B cell (primary cell): ENCODE measurements around the gene BCL6B. TPM values are rescaled to one million over a fixed set of nuclear protein-coding genes. Genes with fewer than 3 reads are reported as not detected.
"Not testable (repeated sequence)": the region's sequence is repeated elsewhere in the genome, so short reads cannot be mapped to it uniquely, and the experiment has no call there.

ENCODE experiments used
- ATAC-seq: fragments of 200-7000 bp; cut with Tn5 transposase; one replicate; pipeline ENCODE4 v1.10.0; 2021; ENCODE audit warnings: low read depth, mild to moderate bottlenecking, moderate number of reproducible peaks, moderate library complexity
- CTCF ChIA-PET: fragments of 350-600 bp; sonication (Branson Sonifier 250); formaldehyde crosslinking; loops from one replicate; lab custom pipeline; 2021; ENCODE audit warnings: antibody characterized with exemption, inconsistent platforms; lab: Charles Lee
- POLR2A ChIA-PET: fragments of 350-600 bp; sonication (Branson Sonifier 250); formaldehyde crosslinking; loops from one replicate; lab custom pipeline; 2021; ENCODE audit warnings: antibody characterized with exemption; lab: Charles Lee
- DNase-seq: peaks from one replicate; pipeline ENCODE4 v3.0.0; 2013
- H2AFZ ChIP-seq: 2 replicates; pipeline ENCODE4 v1.6.1; 2012; ENCODE audit warnings: mild to moderate bottlenecking, low read depth, low read length; ENCODE audit not compliant: insufficient read depth, poor library complexity, severe bottlenecking
- H3K27ac ChIP-seq, 2 donors: 1 replicate in 1 of 2; 2 replicates in 1 of 2; pipeline ENCODE4 v1.5.1; 2012 to 2013; ENCODE audit warnings: low read length in 2 of 2, mild to moderate bottlenecking in 2 of 2, moderate library complexity in 1 of 2
- H3K27me3 ChIP-seq, 4 experiments: fragments of 200-600 bp in 1 of 4; sonication (generic) in 1 of 4; replicated peaks in 1 of 4; 1 replicate in 2 of 4; 2 replicates in 2 of 4; pipeline versions ENCODE4 v1.6.1 to v1.7.0; 2013 to 2016; ENCODE audit warnings: low read length in 3 of 4, mild to moderate bottlenecking in 2 of 4, mixed read lengths in 1 of 4, moderate library complexity in 1 of 4; ENCODE audit not compliant: insufficient read depth in 4 of 4, control insufficient read depth in 3 of 4; ENCODE audit errors: control extremely low read depth in 1 of 4
- H3K36me3 ChIP-seq, 2 experiments: replicated peaks in 1 of 2; 1 replicate in 1 of 2; 2 replicates in 1 of 2; pipeline versions ENCODE4 v1.6.1 to v1.7.1; 2013; ENCODE audit warnings: low read length in 1 of 2; ENCODE audit not compliant: insufficient read depth in 2 of 2, control insufficient read depth in 1 of 2; ENCODE audit errors: control extremely low read depth in 1 of 2, extremely low read depth in 1 of 2
- H3K4me1 ChIP-seq, 2 donors: fragments of 200-600 bp in 1 of 2; sonication (generic) in 1 of 2; 1 replicate in 1 of 2; 2 replicates in 1 of 2; pipeline versions ENCODE4 v1.5.1 to v1.6.1; 2013 to 2017; ENCODE audit warnings: low read length in 2 of 2; ENCODE audit not compliant: control insufficient read depth in 2 of 2, insufficient read depth in 2 of 2
- H3K4me2 ChIP-seq: replicated peaks from 2 replicates; pipeline ENCODE3; 2012; ENCODE audit warnings: mild to moderate bottlenecking, low read depth, low read length; ENCODE audit not compliant: poor library complexity, severe bottlenecking
- H3K4me3 ChIP-seq, 5 experiments: fragments of 200-600 bp in 1 of 5; sonication (generic) in 1 of 5; 1 replicate in 3 of 5; 2 replicates in 2 of 5; pipeline versions ENCODE4 v1.5.1 to v1.7.0; 2011 to 2016; ENCODE audit warnings: low read length in 4 of 5, mild to moderate bottlenecking in 4 of 5, low read depth in 2 of 5, control low read depth in 1 of 5, moderate library complexity in 1 of 5; ENCODE audit not compliant: insufficient read depth in 1 of 5; ENCODE audit errors: control extremely low read depth in 1 of 5, extremely low read depth in 1 of 5
- H3K79me2 ChIP-seq: fragments of 200-600 bp; sonication (generic); one replicate; pipeline ENCODE4 v1.6.0; 2016; ENCODE audit warnings: low read length; ENCODE audit not compliant: control insufficient read depth, insufficient read depth
- H3K9ac ChIP-seq: fragments of 200-600 bp; sonication (generic); 2 replicates; pipeline ENCODE4 v1.6.1; 2017; ENCODE audit warnings: mild to moderate bottlenecking, low read length, moderate library complexity
- H3K9me3 ChIP-seq, 3 donors: one replicate each; pipeline versions ENCODE4 v1.6.1 to v1.7.1; 2013; ENCODE audit warnings: low read length in 2 of 3; ENCODE audit not compliant: control insufficient read depth in 2 of 3, insufficient read depth in 1 of 3; ENCODE audit errors: control extremely low read depth in 1 of 3
- H4K20me1 ChIP-seq: 2 replicates; pipeline ENCODE4 v1.6.0; 2012; ENCODE audit warnings: mild to moderate bottlenecking, low read length; ENCODE audit not compliant: insufficient read depth, control insufficient read depth, poor library complexity, severe bottlenecking
- H3K27ac Mint-ChIP-seq: one replicate; pipeline ENCODE4 v1.8.0; 2021; ENCODE audit warnings: mixed read lengths
- H3K27me3 Mint-ChIP-seq: one replicate; pipeline ENCODE4 v1.8.0; 2021; ENCODE audit warnings: mixed read lengths
- H3K4me1 Mint-ChIP-seq: one replicate; pipeline ENCODE4 v1.8.0; 2021; ENCODE audit warnings: mixed read lengths
- H3K4me3 Mint-ChIP-seq: one replicate; pipeline ENCODE4 v1.8.0; 2021; ENCODE audit warnings: mixed read lengths
- H3K9me3 Mint-ChIP-seq: one replicate; pipeline ENCODE4 v1.8.0; 2022; ENCODE audit warnings: mixed read lengths; ENCODE audit not compliant: insufficient read depth
- EZH2 ChIP-seq: IDR thresholded peaks from 2 replicates; pipeline ENCODE4 v1.6.1; 2012; ENCODE audit warnings: borderline replicate concordance, low read depth, mild to moderate bottlenecking, moderate library complexity, low read length; ENCODE audit not compliant: insufficient read depth, poor library complexity, severe bottlenecking
- WGBS: methylation state at CpG from one replicate; pipeline ENCODE4 v1.1.5; 2013; ENCODE audit warnings: missing lambda C conversion rate; ENCODE audit not compliant: insufficient coverage; 5-methylcytosine and 5-hydroxymethylcytosine counted together
- intact Hi-C: fragments of 100-400 bp; cut with micrococcal nuclease; formaldehyde crosslinking; loops from one replicate; pipeline ENCODE4 v1.10.0; 2022
- polyA plus RNA-seq: library from polyadenylated mRNA; depleted of rRNA; stranded (reverse); fragments of >200 nt; gene quantifications from 2 replicates; pipeline ENCODE4 v1.2.3, GENCODE V29; 2012
- total RNA-seq, 2 donors: library from RNA; stranded (reverse); fragments of 120-200 nt in 1 of 2; gene quantifications; 1 replicate in 1 of 2; 2 replicates in 1 of 2; pipeline versions ENCODE4 v1.2.3 to v1.2.4, GENCODE V29; 2013 to 2022
- TF ChIP-seq, protein P1 (sequence below): fragments of 200-600 bp; IDR thresholded peaks from one replicate; pipeline ENCODE4 v1.8.0; 2022; ENCODE audit warnings: antibody characterized with exemption, mild to moderate bottlenecking

BCL6B gene
- total and polyA plus RNA-seq, 2 donors (not counting 1 experiment from before 2014, with no cell fraction given), result 0.25 to 0.34 TPM

- ChIA-PET CTCF (interaction anchor here (0.6 to 14.5 kb wide), 55 partner anchors 8 to 1011 kb away, joined by 3 to 584 read pairs (median 5); partner anchors contain the start of genes ACADVL, ACAP1, ASGR1 and BCL6B), POLR2A (interaction anchor here (0.6 to 2.1 kb wide), 12 partner anchors 11 to 640 kb away, joined by 3 to 21 read pairs (median 4); partner anchors contain the start of genes ACADVL, DLG4, DVL2 and RNASEK)
- H4K20me1 ChIP-seq, result no peaks in the 10 kb centered on the region
- no peak for TF ChIP-seq EZH2
- TF ChIP-seq, protein P1, sequence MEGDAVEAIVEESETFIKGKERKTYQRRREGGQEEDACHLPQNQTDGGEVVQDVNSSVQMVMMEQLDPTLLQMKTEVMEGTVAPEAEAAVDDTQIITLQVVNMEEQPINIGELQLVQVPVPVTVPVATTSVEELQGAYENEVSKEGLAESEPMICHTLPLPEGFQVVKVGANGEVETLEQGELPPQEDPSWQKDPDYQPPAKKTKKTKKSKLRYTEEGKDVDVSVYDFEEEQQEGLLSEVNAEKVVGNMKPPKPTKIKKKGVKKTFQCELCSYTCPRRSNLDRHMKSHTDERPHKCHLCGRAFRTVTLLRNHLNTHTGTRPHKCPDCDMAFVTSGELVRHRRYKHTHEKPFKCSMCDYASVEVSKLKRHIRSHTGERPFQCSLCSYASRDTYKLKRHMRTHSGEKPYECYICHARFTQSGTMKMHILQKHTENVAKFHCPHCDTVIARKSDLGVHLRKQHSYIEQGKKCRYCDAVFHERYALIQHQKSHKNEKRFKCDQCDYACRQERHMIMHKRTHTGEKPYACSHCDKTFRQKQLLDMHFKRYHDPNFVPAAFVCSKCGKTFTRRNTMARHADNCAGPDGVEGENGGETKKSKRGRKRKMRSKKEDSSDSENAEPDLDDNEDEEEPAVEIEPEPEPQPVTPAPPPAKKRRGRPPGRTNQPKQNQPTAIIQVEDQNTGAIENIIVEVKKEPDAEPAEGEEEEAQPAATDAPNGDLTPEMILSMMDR, result peak; percentile 41
- H3K9me3 ChIP-seq, result peaks cover 0 to 8% (median 0%) of the 10 kb centered on the region in 3 donors
- H3K4me3 ChIP-seq, result peak overlapping the region; percentile 42 to 67 (median 58)
- H3K4me2 ChIP-seq, result peak overlapping the region; percentile 91
- peaks cover 39% of the 10 kb centered on the region for H3K4me1 Mint-ChIP-seq
- H3K79me2 ChIP-seq, result no peaks in the 10 kb centered on the region
- no peaks in the 10 kb centered on the region for H3K9me3 Mint-ChIP-seq
- peak overlapping the region; percentile 92 for H3K27ac Mint-ChIP-seq
- WGBS, result 9% methylated on average over 14 of the region's 15 CpGs
- peak overlapping the region; percentile 64 for H3K9ac ChIP-seq
- intact Hi-C loops, result loop anchor here (1.0 to 10.0 kb wide), 5 partner anchors 90 to 641 kb away; partner anchors contain the start of genes MPDU1, TP53 and WRAP53
- peaks cover 0 to under 1% of the 10 kb centered on the region in 2 experiments for H3K36me3 ChIP-seq
- peaks cover 0 to 4% (median 0%) of the 10 kb centered on the region in 4 experiments for H3K27me3 ChIP-seq
- H3K27ac ChIP-seq, result peak overlapping the region; percentile 61 to 81
- peaks cover 35 to 46% of the 10 kb centered on the region in 2 donors for H3K4me1 ChIP-seq
- DNase-seq, result no peak
- H3K4me3 Mint-ChIP-seq, result peak overlapping the region; percentile 77
- peaks cover 3% of the 10 kb centered on the region for H3K27me3 Mint-ChIP-seq
- peak overlapping the region; percentile 73 for H2AFZ ChIP-seq
- peak; percentile 5 for ATAC-seq
These were observed 23.4 kb downstream of the BCL6B start for GRCh38 chr17:7046127-7046724.

DNA sequence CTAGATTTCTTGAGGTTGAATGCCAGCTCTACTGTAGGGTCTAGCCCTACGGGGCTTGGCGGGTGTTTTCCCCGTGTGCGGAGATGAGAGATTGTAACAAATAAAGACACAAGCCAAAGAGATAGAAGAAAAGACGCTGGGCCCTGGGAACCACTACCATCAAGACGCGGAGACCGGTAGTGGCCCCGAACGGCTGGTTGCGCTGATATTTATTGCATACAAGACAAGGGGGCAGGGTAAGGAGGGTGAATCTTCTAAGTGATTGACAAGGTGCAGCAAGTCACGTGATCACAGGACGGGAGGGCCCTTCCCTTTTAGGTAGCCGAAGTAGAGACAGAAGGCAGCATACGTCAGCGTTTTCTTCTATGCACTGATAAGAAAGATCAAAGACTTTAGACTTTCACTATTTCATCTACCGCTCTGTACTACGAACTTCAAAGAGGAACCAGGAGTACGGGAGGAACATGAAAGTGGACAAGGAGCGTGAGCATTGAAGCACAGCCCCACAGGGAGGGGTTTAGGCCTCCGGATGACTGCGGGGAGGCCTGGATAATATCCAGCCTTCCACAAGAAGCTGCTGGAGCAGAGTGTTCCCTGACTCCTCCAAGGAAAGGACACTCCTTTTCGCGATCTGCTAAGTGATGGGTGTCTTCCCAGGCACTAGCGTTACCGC lies 24.0 kb downstream of the BCL6B start:
- POLR2A ChIA-PET, result interaction anchor here (0.6 to 2.1 kb wide), 4 partner anchors 11 to 249 kb away, joined by 4 to 21 read pairs (median 12); partner anchors contain the start of gene SLC16A13
- H3K27ac ChIP-seq, result peak overlapping the region; percentile 61 to 81
- H3K9ac ChIP-seq, result peak overlapping the region; percentile 64

More for the DNA sequence above, 24.0 kb downstream of the BCL6B start:
- CTCF ChIA-PET, result interaction anchor here (0.6 to 14.5 kb wide), 31 partner anchors 11 to 641 kb away, joined by 3 to 584 read pairs (median 6); partner anchors contain the start of genes ACADVL, ASGR1, BCL6B and DLG4
- not testable (repeated sequence) for H3K27me3 ChIP-seq, H3K79me2 ChIP-seq, H3K9me3 Mint-ChIP-seq, H4K20me1 ChIP-seq, H3K36me3 ChIP-seq, H3K9me3 ChIP-seq, H3K27me3 Mint-ChIP-seq
- H2AFZ ChIP-seq, result peak overlapping the region; percentile 73
- Mint-ChIP-seq H3K4me3 (peak overlapping the region; percentile 77), H3K27ac (peak overlapping the region; percentile 92), H3K4me1 (peaks cover 34% of the 10 kb centered on the region)
- 2% methylated on average over 17 of the region's 26 CpGs for WGBS
- intact Hi-C loops, result loop anchor here (1.0 to 10.0 kb wide), 5 partner anchors 89 to 640 kb away; partner anchors contain the start of genes MPDU1, TP53 and WRAP53
- ATAC-seq (peak; percentile 2), DNase-seq (peak; percentile 89)
- H3K4me3 ChIP-seq, result peak overlapping the region; percentile 42 to 67 (median 58)
- H3K4me2 ChIP-seq, result peak overlapping the region; percentile 91
- H3K4me1 ChIP-seq, result peaks cover 32 to 44% of the 10 kb centered on the region in 2 donors
